ENCODE data around the gene OR8D2.

OR8D2 gene, protein sequence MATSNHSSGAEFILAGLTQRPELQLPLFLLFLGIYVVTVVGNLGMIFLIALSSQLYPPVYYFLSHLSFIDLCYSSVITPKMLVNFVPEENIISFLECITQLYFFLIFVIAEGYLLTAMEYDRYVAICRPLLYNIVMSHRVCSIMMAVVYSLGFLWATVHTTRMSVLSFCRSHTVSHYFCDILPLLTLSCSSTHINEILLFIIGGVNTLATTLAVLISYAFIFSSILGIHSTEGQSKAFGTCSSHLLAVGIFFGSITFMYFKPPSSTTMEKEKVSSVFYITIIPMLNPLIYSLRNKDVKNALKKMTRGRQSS

GRCh38 chr11:124320097-124320496 is at the start of gene OR8D2:
OR8D2 (minus strand) TSS chr11:124320197; CDS start chr11:124320197, 0 bp downstream.
- Histone ChIP-seq H3K27ac (no peak within 1 kb of the TSS), H3K9me3 (ENCODE audit: severe bottlenecking) (no peaks in the 10 kb centered on the region), H3K27me3 (ENCODE audit: insufficient read depth, low read depth, severe bottlenecking) (no peaks in the 10 kb centered on the region), H3K4me3 (ENCODE audit: low read depth, low read length) (no peak within 1 kb of the TSS), H3K36me3 (no peaks in the 10 kb centered on the region)
- TF ChIP-seq, protein P1, sequence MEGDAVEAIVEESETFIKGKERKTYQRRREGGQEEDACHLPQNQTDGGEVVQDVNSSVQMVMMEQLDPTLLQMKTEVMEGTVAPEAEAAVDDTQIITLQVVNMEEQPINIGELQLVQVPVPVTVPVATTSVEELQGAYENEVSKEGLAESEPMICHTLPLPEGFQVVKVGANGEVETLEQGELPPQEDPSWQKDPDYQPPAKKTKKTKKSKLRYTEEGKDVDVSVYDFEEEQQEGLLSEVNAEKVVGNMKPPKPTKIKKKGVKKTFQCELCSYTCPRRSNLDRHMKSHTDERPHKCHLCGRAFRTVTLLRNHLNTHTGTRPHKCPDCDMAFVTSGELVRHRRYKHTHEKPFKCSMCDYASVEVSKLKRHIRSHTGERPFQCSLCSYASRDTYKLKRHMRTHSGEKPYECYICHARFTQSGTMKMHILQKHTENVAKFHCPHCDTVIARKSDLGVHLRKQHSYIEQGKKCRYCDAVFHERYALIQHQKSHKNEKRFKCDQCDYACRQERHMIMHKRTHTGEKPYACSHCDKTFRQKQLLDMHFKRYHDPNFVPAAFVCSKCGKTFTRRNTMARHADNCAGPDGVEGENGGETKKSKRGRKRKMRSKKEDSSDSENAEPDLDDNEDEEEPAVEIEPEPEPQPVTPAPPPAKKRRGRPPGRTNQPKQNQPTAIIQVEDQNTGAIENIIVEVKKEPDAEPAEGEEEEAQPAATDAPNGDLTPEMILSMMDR (IDR thresholded peaks at IDR 0.05; ENCODE audit: low read depth, low read length), result no peak
- no peak for DNase-seq

DNA sequence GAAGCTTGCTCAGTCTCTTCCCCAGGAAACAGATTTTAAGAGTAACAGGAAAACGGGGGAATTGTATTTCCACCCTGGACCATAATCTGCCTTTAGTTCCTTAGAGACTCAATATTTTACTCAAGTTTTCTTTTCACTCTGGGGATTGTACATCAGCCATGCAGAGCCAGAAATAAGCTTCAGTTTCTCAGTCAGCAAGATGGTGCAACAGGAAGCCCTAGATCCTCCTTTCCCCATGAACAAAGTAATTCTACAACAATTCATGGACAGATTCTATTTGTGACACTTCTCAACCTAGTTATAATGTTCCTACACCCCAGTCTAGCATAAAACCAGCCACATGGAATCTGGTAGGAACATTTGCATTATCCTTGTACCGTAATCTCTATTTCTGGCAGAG is 39.6 kb upstream of the OR8D2 start:
- TF ChIP-seq, protein P1 (IDR thresholded peaks at IDR 0.05; ENCODE audit: low read depth, low read length), result no peak
- no peak for DNase-seq
- Histone ChIP-seq H3K36me3 (no peaks in the 10 kb centered on the region), H3K27ac (no peak overlapping the region), H3K4me3 (ENCODE audit: low read depth, low read length) (no peak overlapping the region), H3K9me3 (ENCODE audit: severe bottlenecking) (no peaks in the 10 kb centered on the region), H3K27me3 (ENCODE audit: insufficient read depth, low read depth, severe bottlenecking) (no peaks in the 10 kb centered on the region)

- Histone ChIP-seq H3K9me3 (ENCODE audit: severe bottlenecking) (no peaks in the 10 kb centered on the region), H3K27ac (no peak overlapping the region), H3K36me3 (no peaks in the 10 kb centered on the region), H3K27me3 (ENCODE audit: insufficient read depth, low read depth, severe bottlenecking) (no peaks in the 10 kb centered on the region), H3K4me3 (ENCODE audit: low read depth, low read length) (no peak overlapping the region)
- TF ChIP-seq, protein P1 (IDR thresholded peaks at IDR 0.05; ENCODE audit: low read depth, low read length), result no peak
- no peak for DNase-seq
Observed at GRCh38 chr11:124346311-124346955, 26.4 kb upstream of the OR8D2 start.

DNA sequence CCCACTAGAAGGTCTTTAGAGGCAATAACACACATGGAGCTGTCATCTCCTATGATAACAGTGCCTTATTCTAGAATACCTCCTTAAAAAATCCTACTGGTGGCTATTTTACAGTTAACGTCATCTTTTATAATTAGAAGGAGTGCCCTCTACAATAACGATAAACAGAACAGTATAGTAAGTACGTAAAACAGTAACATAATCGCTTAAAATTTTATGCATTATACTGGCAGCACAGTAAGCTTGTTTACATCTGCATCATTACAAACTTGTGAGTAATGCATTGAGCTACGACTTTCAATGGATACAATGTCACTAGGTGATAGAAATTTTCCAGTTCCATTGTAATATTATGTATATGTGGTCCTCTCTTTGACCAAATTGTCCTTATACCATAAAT is 24.3 kb upstream of the OR8D2 start:
- Histone ChIP-seq H3K27ac (no peak overlapping the region), H3K27me3 (ENCODE audit: insufficient read depth, low read depth, severe bottlenecking) (no peaks in the 10 kb centered on the region), H3K4me3 (ENCODE audit: low read depth, low read length) (no peak overlapping the region), H3K9me3 (ENCODE audit: severe bottlenecking) (no peaks in the 10 kb centered on the region), H3K36me3 (no peaks in the 10 kb centered on the region)
- TF ChIP-seq, protein P1 (IDR thresholded peaks at IDR 0.05; ENCODE audit: low read depth, low read length), result no peak
- DNase-seq, result no peak

GRCh38 chr11:124340142-124340447 is 20.1 kb upstream of the OR8D2 start:
- TF ChIP-seq, protein P1 (IDR thresholded peaks at IDR 0.05; ENCODE audit: low read depth, low read length), result no peak
- no peak for DNase-seq
- Histone ChIP-seq H3K27ac (no peak overlapping the region), H3K36me3 (no peaks in the 10 kb centered on the region), H3K9me3 (ENCODE audit: severe bottlenecking) (no peaks in the 10 kb centered on the region), H3K27me3 (ENCODE audit: insufficient read depth, low read depth, severe bottlenecking) (no peaks in the 10 kb centered on the region), H3K4me3 (ENCODE audit: low read depth, low read length) (no peak overlapping the region)

All from WERI-Rb-1 (cell line).